ENCODE data around the gene AP2A1.
A peak's percentile ranks its signal among the peaks of the same experiment; 100 is the strongest.

Gene AP2A1

GRCh38 chr19:49799271-49799797, 32.5 kb downstream of the AP2A1 start:
- no peak overlapping the region for H3K4me3 ChIP-seq (ENCODE audit: low read depth, low read length)
- no peak for DNase-seq (ENCODE audit: low read depth)
- no peak for TF ChIP-seq MYC (IDR thresholded peaks at IDR 0.05; ENCODE audit: low read depth, low read length)
- no peak for TF ChIP-seq CTCF (IDR thresholded peaks at IDR 0.05; ENCODE audit: low read depth, low read length)
- TF ChIP-seq MAX (IDR thresholded peaks at IDR 0.05; ENCODE audit: low read depth, low read length) = no peak
- TF ChIP-seq POLR2A (IDR thresholded peaks at IDR 0.05; ENCODE audit: extremely low read depth, insufficient read length) = no peak

- DNase-seq (ENCODE audit: low read depth) = peak; percentile 30
- no peak overlapping the region for H3K4me3 ChIP-seq (ENCODE audit: low read depth, low read length)
- TF ChIP-seq MYC (IDR thresholded peaks at IDR 0.05; ENCODE audit: low read depth, low read length) (no peak), CTCF (IDR thresholded peaks at IDR 0.05; ENCODE audit: low read depth, low read length) (peak; percentile 38)
Observed at GRCh38 chr19:49799798-49800376, 33.1 kb downstream of the AP2A1 start.

GRCh38 chr19:49800771-49801170, 34.0 kb downstream of the AP2A1 start:
- no peak for DNase-seq (ENCODE audit: low read depth)
- TF ChIP-seq MYC (IDR thresholded peaks at IDR 0.05; ENCODE audit: low read depth, low read length) (no peak), POLR2A (IDR thresholded peaks at IDR 0.05; ENCODE audit: extremely low read depth, insufficient read length) (no peak), MAX (IDR thresholded peaks at IDR 0.05; ENCODE audit: low read depth, low read length) (no peak), CTCF (IDR thresholded peaks at IDR 0.05; ENCODE audit: low read depth, low read length) (no peak)

GRCh38 chr19:49801401-49801888, 34.6 kb downstream of the AP2A1 start:
- no peak for TF ChIP-seq MAX (IDR thresholded peaks at IDR 0.05; ENCODE audit: low read depth, low read length)
- TF ChIP-seq POLR2A (IDR thresholded peaks at IDR 0.05; ENCODE audit: extremely low read depth, insufficient read length) = no peak
- TF ChIP-seq CTCF (IDR thresholded peaks at IDR 0.05; ENCODE audit: low read depth, low read length) = no peak
- no peak for TF ChIP-seq MYC (IDR thresholded peaks at IDR 0.05; ENCODE audit: low read depth, low read length)
- no peak overlapping the region for H3K4me3 ChIP-seq (ENCODE audit: low read depth, low read length)
- DNase-seq (ENCODE audit: low read depth) = no peak

More at GRCh38 chr19:49800771-49801170, 34.0 kb downstream of the AP2A1 start:
- H3K4me3 ChIP-seq (ENCODE audit: low read depth, low read length) = no peak overlapping the region

GRCh38 chr19:49801966-49802661, 35.3 kb downstream of the AP2A1 start:
- H3K4me3 ChIP-seq (ENCODE audit: low read depth, low read length) = no peak overlapping the region
- no peak for DNase-seq (ENCODE audit: low read depth)
- no peak for TF ChIP-seq CTCF (IDR thresholded peaks at IDR 0.05; ENCODE audit: low read depth, low read length)
- TF ChIP-seq MAX (IDR thresholded peaks at IDR 0.05; ENCODE audit: low read depth, low read length) = no peak
- TF ChIP-seq POLR2A (IDR thresholded peaks at IDR 0.05; ENCODE audit: extremely low read depth, insufficient read length) = no peak
- no peak for TF ChIP-seq MYC (IDR thresholded peaks at IDR 0.05; ENCODE audit: low read depth, low read length)

All from NB4 (cell line).